NCI-H146 treated with DMSO at 0.1 percent for 48 hours (cell line): ENCODE measurements around the gene BAD.

Experiments used
- DNase-seq: peaks from one replicate; lab custom pipeline; 2025; ENCODE audit not compliant: unreplicated experiment; lab: John Stamatoyannopoulos, UW

BAD gene

GRCh38 chr11:64261556-64262080, 22.8 kb downstream of the BAD start:
- DNase-seq: no peak

DNA sequence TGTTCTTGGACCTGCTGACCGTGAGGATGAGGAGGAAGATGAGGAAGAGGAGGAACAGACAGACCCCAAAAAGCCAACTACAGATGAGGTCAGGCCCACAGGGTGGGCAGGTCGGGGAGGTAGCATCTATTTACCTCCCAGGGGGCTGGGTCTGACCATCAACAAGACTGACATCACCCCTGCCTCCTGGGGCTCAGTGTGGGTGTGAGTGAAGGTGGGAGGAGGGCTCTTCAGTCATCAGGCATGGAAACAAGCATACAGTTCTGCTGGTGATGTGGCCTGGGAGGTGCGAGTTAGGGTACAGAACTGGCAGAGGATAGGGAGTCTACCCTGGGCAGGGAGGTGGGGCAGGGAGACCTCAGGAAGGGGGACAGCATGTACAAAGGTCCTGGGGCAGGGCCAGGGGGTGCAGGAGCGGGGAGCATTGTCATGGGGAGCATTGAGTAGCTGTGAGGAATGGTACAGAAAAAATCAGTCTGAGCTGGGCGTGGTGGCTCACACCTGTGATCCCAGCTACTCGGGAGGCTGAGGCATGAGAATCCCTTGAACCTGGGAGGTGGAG, 24.2 kb downstream of the BAD start:
- DNase-seq: no peak

- DNase-seq: no peak
Measured at GRCh38 chr11:64259533-64260067, 24.9 kb downstream of the BAD start.

DNA sequence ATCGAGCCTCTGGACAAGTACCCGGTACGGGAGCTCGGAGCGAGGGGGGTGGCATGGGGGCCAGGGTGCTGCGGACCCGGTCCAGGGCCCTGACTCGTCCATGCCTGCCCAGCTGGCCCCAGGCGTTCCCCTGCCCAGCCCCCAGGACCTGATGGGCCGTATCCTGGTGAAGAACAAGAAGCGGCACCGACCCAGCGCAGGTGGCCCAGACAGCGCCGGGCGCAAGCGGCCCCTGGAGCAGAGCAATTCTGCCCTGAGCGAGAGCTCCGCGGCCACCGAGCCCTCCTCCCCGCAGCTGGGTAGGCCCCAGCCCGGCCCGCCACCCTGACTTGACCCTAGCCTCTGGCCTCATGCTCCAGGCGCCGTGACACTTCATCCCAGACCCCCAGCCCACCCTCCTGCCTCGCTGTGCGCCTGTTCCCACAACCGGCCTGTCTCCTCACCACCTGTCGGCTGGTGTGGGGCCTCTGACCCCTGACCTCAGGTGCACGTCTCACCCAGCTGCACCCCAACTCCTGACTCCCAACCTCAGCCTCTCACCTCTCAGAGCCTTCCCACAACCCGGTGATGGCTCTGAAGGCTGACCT, 25.4 kb downstream of the BAD start:
- no peak for DNase-seq

- no peak for DNase-seq
Measured at GRCh38 chr11:64258356-64258755, 26.1 kb downstream of the BAD start.

DNA sequence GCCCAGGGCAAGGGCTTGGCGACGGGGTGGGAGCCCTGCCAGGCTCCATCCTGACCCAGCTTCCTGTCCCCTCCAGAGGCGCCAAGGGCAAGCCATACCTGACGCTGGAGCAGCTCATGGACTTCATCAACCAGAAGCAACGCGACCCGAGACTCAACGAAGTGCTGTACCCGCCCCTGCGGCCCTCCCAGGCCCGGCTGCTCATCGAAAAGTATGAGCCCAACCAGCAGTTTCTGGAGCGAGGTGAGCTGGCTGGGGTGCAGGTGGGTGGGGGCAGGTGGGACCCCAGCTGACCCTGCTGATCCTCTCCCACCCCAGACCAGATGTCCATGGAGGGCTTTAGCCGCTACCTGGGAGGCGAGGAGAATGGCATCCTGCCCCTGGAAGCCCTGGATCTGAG, 28.2 kb downstream of the BAD start:
- DNase-seq: no peak

GRCh38 chr11:64255135-64256128, 29.0 kb downstream of the BAD start:
- DNase-seq: no peak

GRCh38 chr11:64254326-64254725, 30.1 kb downstream of the BAD start:
- no peak for DNase-seq

- no peak for DNase-seq
Measured at GRCh38 chr11:64253481-64253880, 31.0 kb downstream of the BAD start.

- no peak for DNase-seq
Measured at GRCh38 chr11:64253043-64253442, 31.4 kb downstream of the BAD start.

DNA sequence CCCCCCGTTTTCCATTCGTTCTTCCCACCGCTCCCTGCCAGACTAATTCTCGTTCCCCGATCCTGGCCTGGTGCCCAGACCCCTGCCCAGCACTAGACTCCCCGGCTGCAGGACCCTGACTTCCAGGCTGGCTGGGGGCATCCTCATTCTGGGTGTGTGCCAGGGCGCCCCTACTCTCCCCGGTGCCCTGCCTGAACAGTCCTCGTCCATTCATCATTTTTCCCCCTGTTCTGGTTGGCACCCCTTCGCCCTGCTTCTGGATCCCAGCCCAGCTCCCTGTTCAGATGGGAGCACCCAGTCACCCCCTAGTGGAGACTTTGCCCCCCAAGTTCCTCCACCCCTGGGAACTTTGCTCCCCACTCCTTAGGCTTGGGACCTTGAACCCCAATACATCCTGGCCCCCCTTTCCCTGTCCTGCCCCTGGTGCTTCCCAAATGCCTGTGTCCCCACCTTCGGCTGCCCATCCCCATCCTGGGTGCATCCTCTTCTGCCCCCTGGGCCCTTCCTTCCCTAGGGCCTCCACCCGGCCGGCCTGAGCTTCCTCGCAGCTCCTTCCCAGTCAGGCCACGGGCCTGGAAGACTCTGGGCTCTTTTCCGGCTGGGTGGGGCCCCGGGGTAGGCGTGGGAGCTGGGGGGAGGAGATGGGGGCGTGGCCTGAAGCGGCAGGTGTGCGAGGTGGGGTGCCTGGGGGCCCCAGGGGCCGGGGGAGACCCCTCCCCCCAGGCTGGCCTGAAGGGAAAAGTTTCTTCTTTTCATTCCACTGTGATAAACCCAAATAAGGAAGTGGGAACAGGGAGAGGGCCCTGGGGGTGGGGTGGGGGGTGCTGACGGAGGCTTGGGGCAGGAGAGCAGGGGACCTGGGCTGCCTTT, 32.2 kb downstream of the BAD start:
- DNase-seq: no peak

- DNase-seq: no peak
Measured at GRCh38 chr11:64251753-64252002, 32.8 kb downstream of the BAD start.

DNA sequence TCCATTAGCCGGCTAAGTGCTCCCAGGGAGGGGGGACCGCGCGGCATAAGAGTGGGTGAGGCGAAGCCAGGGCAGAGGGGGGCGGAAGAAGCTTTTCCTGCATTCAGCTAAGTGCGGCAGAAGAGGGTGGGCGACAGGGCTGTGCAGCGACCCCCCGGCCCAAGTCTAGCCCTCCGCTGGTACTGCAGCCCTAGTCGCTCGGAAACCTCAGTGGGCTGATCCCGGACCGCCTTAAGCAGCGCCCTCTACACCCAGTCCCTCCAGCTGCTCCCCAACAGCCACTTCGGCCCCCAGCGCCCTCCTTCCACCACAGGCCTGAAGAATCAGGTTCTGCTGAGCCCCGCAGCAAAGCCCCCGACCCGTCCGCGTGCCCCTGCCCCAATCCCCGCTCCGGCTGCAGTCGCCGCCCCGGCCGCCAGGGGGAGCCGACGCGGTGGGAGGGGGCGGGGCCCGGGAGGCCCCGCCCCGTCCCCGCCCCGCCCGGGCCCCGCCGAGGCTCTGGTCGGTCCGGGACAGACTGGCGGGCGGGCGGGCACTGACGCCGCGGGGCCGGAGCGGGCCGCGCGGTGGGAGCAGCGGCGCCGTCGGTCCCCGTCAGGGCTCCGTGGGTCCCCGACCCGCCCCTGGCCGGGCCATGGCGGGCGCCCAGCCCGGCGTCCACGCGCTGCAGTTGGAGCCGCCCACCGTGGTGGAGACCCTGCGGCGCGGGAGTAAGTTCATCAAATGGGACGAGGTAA, 33.3 kb downstream of the BAD start, which contains the start of gene PLCB3:
PLCB3 (plus strand) TSS at position 515 of the 737 bp plus-strand sequence; CDS start at position 635, 120 bp downstream.
- DNase-seq: no peak

DNA sequence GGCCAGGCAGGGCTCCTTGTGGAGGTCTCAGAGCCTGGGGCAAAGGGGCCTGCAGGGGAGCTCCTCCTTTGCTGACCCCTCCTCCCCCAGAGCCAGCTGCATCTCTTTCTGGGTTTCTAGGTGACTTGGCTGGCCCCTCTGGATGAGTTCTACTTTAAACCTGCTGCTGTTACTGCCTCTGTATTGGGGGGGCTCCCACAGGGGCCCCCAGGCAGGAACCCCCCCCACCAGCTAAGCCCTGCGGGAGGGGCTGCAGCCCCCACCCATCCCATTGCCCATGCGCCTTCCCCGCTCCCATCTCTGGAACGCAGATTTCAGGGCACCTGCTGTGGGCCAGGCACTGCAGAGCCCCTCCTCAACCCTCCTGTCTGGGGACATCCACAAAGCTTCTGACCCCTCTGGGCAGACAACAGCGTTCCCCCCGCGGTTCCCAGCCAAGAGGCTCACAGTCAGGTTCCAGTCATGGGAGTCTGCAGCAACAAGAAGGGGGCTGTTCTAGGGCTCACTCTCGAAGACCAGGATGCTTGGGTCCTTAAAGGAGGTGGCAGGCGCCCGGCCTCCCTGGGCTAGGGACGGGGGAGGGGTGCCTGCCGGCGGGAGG, 34.0 kb downstream of the BAD start:
- DNase-seq: no peak

DNA sequence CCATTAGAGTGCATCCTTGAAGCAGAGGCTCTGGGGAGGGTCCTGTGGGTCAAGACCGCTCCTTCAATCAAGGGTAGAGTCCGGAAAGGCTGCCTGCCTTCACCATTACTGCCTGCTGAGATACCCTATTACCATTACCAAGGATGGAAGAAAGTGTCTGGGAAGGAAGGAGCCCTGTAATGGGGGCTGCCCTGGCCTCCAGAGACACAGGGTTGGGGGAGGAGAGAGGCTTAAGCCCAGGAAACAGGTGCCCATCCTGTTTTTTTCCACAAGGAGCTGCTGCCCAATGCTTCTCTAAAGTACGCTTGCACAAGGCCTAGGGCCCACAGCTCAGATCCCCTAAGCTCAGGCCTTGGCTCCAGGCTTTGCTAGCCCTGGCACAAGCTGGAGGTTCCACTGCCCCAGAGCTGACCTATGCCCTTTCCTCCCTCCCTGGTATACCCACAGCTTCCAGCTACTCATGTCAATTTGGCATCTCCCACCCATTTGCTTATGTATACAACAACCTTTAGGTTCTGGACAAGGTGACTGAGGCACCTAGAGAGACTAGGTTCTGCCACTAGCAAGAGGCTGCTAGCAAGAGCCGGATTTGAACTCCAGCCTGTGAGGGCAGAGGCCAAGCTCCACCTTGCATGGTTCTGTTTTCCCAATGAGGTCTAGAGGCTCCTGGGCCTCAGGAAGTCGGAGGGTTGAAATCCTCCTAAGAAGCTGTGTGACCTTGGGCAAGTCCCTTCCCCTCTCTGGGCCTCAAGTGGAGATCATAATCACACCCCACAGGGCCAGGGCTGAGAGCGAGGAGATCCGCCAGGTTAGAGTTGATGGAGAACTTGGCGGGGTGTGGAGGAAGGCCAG, 34.7 kb downstream of the BAD start:
- no peak for DNase-seq

GRCh38 chr11:64249038-64249437, 35.4 kb downstream of the BAD start:
- no peak for DNase-seq

DNA sequence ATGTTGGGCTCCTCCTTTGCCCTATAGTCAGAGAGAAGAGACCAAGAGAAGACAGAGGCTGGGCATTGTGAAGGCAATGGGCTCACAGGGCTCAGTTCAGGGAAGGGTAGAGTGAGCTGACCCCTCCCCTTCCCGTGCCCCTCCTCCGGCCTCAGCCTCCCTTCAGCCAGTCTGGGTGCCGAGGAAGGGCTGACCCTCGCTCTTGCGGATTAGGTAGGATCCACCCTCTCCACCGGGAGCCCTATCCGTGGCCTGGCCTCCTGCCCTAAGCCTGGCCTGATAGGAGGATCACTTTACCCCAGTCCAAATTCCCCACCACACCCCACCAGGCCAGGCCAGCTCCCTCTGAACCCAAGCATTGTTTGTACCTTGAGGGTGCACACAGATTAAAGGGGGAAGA, 35.9 kb downstream of the BAD start:
- no peak for DNase-seq

GRCh38 chr11:64247729-64248531, 36.5 kb downstream of the BAD start:
- DNase-seq: no peak
